NCI-H187 (cell line): Measurements from ENCODE around the gene ZNF33B.
A peak's percentile ranks its signal among the peaks of the same experiment; 100 is the strongest.
"Not testable (repeated sequence)": the region's sequence is repeated elsewhere in the genome, so short reads cannot be mapped to it uniquely, and the experiment has no call there.

Experiments
- DNase-seq, 2 experiments: peaks; one replicate each; lab custom pipeline; 2025; lab: John Stamatoyannopoulos, UW

Gene ZNF33B

DNA sequence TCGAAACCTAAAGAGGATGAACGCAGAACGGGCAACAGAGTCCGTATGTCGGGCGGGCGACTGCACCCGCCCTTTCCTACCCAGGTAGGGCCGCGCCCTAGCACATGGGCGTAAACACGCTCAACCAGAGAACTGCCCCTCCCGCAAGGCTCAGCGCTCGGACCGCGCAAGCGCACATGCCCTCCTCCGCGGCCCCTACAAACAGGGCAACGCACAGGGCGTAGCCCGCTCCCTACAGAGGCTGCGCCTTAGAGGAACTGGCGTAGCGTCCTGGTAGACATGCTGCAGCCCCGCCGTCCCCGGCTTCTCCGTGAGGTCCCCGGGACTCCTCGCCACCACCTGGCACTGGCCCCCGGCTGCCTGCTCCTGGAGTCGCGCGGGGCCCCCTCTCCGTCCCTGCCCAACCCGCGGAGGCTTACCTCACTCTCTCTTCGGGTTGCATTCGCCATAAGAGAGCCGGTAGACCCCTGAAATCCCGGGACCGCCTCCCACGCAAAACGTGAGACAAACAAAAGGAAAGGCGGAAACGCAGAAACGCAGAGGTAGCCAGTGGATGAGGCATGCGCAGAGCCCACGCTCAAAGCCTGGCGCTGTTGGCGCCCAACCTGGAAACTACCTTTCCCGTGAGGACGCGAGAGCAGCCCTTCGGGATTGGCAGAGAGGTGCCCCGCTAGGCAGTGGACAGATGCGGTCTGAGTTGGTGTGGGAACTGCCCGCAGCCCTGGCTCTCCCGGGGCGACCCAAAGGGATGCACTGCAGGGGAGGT lies at the start of gene ZNF33B:
Gene ZNF33B (minus strand): TSS at position 516 of the 766 bp plus-strand sequence. CDS start 1,642 bp downstream, outside the sequence.
- DNase-seq, result peak; percentile 78 to 81

DNA sequence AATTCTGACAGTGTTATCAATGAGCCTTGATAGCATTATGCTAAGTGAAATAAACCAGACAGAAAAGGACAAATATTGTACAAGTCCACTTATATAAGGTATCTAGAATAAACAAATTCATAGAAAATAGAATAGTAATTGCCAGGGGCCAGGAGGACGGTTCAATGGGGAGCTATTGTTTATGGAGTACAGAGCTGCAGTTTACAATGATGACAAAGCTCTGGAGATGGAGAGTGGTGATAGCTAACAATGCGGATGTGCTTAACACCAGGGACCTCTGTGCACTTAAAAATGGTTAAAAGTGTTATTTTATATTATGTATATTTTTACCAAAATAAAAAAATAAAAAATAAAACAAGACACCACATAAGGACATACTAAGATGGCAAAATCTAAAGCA lies 46.1 kb upstream of the ZNF33B start:
- DNase-seq, result no peak

DNA sequence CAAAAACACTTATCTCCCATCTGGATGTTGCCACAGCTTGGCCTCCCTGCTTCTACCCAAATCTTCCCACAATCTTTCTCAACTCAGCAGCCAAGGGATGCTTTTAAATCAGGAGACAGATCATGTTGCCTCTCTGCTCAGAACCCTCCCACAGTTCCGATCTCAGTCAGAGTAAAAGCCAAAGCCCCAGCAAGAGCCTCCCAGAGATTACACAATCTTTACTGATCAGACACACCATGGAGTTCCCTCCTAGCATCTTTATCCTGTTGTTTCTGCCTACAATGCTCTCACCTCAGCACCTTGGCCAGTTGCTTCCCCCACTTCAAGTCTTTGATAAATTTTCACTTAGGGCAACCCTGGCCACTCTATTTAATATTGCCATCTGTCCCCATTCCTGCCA lies 41.9 kb upstream of the ZNF33B start:
- DNase-seq, result no peak

DNA sequence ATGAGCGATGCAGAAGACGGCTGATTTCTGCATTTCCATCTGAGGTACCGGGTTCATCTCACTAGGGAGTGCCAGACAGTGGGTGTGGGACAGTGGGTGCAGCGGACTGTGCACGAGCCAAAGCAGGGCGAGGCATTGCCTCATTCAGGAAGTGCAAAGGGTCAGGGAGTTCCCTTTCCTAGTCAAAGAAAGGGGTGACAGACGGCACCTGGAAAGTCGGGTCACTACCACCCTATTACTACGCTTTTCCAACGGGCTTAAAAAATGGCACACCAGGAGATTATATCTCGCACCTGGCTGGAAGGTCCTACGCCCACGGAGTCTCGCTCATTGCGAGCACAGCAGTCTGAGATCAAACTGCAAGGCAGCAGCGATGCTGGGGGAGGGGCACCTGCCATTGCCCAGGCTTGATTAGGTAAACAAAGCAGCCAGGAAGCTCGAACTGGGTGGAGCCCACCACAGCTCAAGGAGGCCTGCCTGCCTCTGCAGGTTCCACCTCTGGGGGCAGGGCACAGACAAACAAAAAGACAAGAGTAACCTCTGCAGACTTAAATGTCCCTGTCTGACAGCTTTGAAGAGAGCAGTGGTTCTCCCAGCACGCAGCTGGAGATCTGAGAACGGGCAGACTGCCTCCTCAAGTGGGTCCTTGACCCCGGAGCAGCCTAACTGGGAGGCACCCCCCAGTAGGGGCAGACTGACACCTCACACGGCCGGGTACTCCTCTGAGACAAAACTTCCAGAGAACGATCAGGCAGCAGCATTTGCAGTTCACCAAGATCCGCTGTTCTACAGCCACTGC lies 27.0 kb upstream of the ZNF33B start:
- not testable (repeated sequence) for DNase-seq

DNA sequence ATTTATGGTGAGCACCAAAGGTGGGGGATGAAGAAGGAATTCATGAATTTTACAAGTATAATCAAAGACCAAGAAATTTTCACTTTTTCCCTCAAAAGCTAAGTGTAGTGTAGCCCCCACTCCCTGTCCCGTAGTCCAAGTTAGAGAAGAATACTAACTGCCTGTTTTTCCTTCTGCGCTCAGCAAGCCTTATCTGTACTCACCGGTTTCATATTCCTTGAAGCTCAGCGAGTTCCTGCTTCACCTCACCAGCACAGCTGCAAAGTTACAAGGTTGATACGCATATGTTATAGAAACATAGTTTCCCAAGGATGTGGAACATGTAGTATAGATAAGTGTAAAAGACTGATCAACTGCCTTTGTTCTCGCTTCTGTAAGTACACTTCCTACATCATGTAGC lies 16.0 kb upstream of the ZNF33B start:
- DNase-seq, result no peak

DNA sequence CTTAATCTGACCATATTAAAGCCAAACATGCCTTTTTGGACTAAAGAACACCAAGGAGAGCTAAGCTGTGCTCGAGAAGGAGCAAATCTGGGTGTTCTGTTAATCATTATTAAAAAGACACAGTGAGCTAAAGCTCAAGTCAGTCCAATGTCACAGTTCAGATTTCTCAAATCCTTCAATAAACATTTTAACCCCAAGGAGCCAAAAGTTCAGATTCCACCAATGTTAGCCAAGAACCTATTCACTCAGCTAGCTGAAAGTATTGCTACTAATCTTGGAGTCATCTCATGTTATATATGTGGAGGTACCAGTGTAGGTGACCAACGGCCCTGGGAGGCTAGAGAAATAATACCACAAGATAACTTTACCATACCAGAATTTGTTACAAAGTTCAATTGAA lies 14.5 kb upstream of the ZNF33B start:
- no peak for DNase-seq

DNA sequence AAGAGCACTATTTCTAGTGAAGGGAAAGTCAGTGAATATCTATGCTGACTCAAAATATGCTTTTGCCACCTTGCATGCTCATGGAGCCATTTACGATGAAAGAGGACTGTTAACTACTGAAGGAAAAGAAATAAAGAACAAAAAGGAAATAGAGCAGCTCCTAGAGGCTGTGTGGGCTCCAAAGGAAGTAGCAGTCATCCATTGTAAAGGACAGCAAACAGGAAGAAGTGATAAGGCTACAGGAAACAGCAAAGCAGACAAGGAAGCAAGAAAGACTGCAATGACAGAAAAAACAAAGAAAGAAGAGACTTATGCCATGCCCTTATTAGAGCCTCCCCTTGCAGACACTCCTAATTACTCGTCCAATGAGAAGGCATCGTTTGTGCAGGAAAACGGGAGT lies 12.0 kb upstream of the ZNF33B start:
- no peak for DNase-seq

DNA sequence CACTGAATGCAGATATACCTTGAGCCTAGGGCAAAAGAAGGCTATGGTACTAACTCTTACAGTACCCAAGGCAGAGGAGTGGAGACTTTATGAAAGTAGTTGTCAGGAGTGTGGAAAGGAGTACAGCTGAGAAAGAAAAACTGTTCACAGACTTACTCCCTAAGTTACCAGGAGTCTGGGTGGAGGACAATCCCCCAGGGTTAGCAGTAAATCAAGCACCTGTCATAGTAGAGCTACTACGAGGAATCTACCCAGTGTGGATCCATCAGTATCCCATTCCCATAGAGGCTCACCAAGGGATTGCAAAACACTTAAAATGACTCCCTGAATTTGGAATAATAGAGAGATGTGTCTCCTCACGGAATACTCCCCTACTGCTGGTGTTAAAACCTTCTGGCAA lies 10.1 kb upstream of the ZNF33B start:
- no peak for DNase-seq

DNA sequence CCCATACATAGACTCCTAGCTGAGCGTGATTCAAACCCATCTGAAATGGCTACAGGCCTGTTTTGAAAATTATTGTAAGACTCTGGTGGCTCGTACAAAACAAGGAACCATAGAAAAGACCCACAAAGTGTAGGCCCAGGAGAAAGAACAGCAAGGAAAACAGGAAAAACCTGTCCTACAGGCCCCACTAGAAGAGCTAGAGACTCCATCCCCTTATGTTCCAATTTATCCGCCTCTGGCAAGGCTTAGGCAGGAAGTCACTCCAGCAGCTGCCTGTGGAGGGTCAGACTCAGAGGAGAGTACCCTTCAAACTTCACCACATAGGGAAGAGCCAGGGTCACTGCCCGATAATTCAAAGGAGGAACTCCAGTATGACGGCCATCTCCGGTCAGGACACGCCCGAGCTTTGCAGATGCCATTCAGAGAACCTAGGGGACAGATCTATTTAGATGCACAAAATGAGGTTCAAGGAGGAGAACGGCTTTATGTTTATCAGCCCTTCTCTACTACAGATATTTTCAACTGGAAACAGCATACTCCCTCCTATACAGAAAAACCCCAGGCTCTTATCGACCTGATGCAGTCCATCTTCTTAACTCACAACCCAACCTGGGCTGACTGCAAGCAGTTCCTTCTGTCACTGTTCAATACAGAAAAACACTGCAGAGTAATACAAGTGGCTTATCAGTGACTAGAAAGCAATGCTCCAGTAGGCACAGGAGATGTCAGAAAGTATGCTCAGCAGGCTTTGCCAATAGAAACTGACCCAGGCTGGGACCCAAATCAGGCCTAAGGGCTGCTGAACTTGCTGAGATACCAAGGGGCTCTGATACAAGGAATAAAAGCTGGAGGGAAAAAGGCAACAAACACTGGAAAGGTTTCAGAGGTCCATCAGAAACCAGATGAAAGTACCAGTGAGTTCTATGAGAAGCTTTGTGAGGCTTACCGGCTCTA lies 8.6 kb upstream of the ZNF33B start:
- DNase-seq, result no peak

DNA sequence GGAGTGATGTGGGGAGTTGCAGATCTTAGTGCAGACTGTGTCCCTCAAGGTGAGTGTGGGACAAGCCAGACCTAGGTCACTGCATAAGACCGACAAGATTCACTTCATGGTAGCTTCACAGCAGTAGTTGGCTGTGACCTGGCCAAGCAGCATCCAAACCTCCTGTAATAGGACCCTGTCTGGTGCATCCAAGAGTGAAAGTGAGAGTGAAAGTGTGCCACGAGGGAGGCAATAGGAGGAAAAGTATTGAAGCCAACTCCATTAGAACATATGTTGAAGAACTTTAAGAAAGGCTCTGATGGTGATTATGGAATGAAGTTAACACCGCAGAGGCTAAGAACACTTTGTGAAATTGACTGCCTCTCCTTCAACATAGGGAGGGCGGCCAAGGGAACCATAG lies 7.8 kb upstream of the ZNF33B start:
- no peak for DNase-seq

DNA sequence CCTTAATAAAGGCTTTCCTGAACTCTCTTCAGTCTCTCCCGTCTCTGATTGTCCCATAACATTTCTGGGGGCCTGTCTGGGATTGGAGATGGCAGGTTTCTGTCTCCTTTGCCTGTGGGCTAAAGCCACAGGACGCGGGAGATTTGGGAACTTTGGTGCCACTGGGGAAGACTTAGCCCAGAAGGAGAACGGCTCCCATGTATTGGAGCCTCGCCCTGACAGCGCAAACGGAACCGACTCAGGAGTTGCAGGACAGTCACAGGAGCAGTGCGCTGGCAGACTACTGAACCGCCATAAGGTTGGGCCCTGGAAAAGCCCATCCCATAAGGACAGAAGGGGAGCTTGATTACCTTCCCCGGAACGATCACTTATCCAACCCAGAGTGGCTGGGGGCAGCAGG lies 7.1 kb upstream of the ZNF33B start:
- DNase-seq, result no peak

DNA sequence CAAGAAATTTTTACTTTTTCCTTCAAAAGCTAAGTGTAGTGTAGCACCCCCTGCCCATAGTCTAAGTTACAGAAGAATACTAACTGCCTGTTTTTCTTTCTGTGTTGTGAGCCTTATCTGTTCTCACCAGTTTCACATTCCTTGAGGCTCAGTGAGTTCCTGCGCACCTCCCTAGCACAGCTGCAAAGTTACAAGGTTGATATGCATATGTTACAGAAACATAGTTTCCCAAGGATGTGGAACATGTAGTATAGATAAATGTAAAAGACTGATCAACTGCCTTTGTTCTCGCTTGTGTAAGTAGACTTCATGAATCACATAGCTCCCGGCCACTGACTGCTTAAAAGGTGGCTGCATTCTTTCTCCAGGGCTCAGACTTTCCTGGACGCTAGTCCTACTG lies 6.7 kb upstream of the ZNF33B start:
- no peak for DNase-seq

DNA sequence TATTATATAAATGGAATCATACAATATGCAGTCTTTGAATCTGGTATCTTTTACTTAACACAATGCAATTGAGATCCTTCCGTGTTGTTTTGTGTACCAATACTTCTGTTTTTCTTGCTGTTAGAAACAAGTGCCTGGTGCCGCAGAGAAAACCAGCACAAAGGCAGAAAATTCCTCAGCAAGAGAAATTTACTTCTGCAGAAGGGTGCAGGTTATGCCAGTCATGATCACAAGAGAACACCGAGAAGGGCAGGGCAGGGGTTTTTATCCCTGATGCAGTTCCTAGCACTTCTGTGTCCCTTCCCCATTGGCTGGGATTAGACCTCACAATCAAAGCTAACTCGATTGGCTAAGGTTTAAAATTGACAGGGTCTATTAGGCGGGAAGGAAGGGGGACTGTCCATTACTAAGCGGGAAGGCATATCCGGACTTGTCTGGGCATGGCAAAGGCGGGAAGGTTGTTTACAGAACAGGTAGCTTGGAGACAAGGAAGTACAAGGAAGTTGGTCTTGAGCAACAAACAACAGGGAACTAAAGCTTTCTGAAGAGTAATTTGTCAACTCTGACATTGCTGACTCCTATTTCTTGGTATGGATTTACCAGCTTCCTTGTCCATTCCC lies 2.4 kb upstream of the ZNF33B start:
- no peak for DNase-seq

DNA sequence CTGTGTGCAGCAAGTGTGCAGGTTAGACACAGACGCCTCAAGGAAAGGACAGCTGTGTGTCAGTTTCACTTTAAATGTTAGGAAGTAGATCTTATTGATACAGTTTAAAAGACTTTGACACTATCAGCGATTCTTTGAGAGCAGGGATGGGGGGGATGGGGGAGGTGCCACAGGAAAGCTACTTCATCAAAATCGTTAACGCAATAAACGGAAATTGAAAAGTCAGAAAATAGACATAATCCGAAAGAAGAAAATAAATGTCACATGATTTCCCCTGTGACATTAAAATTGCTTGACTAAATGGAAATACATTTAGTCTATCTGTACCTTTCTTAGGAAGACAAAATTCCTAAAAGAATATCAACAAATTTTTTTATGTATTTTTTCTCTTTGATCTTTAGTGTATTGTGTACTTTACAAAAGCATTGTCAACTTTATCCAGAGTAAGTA lies 476 bp upstream of the ZNF33B start:
- no peak for DNase-seq

DNA sequence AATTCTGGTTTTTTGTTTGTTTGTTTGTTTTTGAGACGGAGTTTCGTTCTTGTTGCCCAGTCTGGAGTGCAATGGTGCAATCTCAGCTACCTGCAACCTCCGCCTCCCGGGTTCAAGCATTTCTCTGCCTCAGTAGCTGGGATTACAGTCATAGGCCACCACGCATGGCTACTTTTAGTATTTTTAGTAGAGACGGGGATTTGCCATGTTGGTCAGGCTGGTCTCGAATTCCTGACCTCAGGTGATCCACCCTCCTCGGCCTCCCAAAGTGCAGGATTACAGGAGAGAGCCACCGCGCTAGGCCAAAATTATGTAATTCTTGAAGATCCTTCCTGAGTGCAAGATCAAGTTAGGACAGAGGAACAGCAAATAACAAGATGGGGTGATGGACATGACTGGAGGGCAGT lies 719 bp downstream of the ZNF33B start:
- DNase-seq, result no peak

DNA sequence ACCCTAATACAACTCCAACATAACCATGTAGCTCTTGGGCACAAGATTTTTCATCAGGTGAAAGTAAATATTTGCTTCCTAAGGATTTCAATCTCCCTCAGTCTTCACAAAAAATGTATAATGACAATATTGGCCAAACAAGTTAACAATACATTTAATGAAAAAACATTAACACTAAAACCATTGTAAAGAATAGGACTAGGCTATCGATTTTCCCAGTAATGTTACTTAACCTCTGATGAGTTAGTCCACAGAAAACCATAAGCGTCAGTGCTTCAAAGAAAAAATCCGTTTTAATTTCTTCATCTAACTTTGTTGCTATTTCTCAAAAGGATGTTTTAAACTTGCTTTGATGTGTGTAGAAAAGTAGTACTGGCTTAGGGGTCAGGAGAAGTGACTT lies 1.2 kb downstream of the ZNF33B start:
- DNase-seq, result no peak

DNA sequence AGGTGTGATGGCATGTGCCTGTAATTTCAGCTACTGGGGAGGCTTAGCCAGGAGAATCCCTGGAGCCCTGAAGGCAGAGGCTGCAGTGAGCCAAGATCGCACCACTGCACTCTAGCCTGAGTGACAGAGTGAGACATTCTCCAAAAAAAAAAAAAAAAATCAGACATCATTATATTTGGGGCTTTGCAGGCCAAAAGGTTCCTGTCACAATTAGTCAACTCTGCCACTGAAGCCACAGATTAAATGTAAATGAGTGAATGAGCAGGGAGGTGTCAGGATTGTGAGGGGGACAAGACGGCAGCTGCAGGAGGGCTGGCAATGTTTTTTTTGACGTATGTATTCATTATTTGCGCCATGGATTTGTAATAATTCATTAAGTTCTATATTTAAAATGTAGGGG lies 3.3 kb downstream of the ZNF33B start:
- DNase-seq, result no peak

DNA sequence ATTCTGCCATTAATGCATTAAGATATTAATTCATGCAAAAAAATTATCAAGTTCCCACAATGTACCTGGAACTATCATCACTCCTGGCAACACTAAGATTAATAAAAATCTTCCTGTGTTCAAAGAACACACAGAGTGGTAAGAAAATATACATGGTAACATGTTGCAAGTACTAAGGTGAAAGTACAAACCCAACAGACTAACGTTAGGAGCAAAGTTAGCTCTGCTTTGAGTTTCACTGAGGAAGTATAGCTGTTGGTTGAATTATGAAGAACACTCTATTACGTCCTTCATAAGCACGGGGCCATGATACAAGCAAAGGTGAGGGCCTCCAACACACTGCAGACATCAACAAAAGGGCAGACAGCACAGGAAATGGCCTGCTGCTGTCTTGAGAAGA lies 5.8 kb downstream of the ZNF33B start:
- DNase-seq, result no peak

DNA sequence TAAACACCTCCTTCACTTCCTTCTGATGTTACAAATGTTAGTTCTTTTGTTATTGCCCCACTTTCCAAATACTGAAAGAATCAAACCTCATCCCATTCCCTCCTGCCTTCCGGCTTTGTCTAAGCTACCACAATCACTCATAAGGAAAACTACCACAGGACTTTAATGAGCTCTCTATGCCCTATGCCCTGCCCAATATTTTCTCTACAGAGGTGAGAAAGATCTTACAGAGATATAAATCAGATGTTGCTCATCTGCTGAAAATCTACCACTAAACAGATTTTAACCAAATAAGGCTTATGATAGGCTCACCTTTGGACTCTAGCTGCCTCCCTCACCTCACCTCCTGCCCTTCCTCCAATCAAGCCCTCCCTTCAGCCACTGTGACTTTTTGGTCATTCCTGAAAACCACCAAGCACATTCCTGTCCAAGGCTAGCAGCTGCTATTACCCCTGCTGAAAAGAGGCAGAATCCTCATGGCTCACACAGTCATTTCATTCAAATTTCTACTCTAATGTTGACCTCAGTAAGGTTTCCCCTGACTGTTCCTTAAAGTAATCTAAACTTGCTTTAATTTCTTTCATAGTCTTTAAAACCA lies 7.7 kb downstream of the ZNF33B start:
- DNase-seq, result no peak

DNA sequence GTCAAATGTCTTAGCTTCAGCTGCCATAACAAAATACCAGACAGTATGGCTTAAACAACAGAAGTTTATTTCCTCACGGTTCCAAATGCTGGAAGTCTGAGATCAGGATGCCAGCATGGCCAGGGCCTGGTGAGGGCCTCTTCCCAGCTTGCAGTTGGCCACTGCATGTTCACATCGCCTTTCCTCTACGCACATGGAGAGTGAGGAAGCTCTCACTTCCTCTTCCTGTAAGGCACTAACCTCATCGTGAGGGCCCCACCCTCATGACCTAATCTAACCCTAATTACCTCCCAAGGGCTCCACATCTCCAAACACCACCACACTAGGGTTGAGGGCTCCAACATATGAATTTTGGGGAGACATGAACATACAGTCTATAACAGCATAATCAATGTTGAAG lies 14.4 kb downstream of the ZNF33B start:
- no peak for DNase-seq

DNA sequence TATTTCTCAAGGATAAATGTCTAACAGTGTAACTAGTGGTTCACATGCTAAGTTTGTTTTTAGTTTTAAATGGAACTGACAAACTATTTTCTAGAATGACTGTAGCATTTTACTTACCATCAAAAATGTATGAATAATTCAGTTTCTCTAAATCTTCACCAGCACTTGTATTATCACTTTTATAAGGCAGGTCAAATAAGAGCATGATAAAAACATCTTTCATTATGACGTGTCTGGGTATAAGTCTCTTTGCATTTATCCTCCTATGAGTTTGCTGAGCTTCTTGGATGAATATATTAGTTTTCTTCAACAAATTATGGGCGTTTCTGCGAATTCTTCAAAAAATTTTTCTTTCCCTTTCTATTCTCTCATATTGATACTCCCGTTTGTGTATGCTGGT lies 19.9 kb downstream of the ZNF33B start:
- DNase-seq, result no peak
